Mucosa of rectum (tissue), 2 donors: Measurements from ENCODE around the gene KRT33A.

Experiments
- H3K27ac ChIP-seq, 2 donors: one replicate each; pipeline ENCODE4 v1.7.0; 2013; ENCODE audit warnings: inconsistent platforms in 2 of 2, low read depth in 2 of 2, low read length in 2 of 2
- H3K27me3 ChIP-seq, 2 donors: one replicate each; pipeline ENCODE4 v1.7.0; 2013; ENCODE audit warnings: low read length in 2 of 2; ENCODE audit not compliant: control insufficient read depth in 2 of 2, insufficient read depth in 2 of 2
- H3K36me3 ChIP-seq, 2 donors: one replicate each; pipeline ENCODE4 v1.7.0; 2013; ENCODE audit warnings: low read length in 2 of 2; ENCODE audit not compliant: control insufficient read depth in 2 of 2, insufficient read depth in 2 of 2
- H3K4me1 ChIP-seq, 2 donors: one replicate each; pipeline ENCODE4 v1.7.0; 2013; ENCODE audit warnings: low read length in 2 of 2, mild to moderate bottlenecking in 1 of 2; ENCODE audit not compliant: control insufficient read depth in 2 of 2, insufficient read depth in 2 of 2
- H3K4me3 ChIP-seq, 2 donors: one replicate each; pipeline ENCODE4 v1.7.0; 2013; ENCODE audit warnings: low read length in 2 of 2
- H3K9ac ChIP-seq, 2 donors: one replicate each; pipeline ENCODE4 v1.7.0; 2013; ENCODE audit warnings: low read length in 2 of 2, low read depth in 1 of 2, mild to moderate bottlenecking in 1 of 2
- H3K9me3 ChIP-seq, 2 donors: one replicate each; pipeline ENCODE4 v1.7.0; 2013; ENCODE audit warnings: low read length in 2 of 2; ENCODE audit not compliant: control insufficient read depth in 2 of 2
- donor health status: healthy.
- donor health status: Normal muscosa, but diverticular disease.

KRT33A gene

GRCh38 chr17:41333098-41333497 is 17.5 kb downstream of the KRT33A start:
- Histone ChIP-seq H3K27ac (no peak overlapping the region), H3K9me3 (no peaks in the 10 kb centered on the region), H3K4me3 (no peak overlapping the region), H3K9ac (no peak overlapping the region), H3K36me3 (no peaks in the 10 kb centered on the region), H3K4me1 (no peaks in the 10 kb centered on the region), H3K27me3 (no peaks in the 10 kb centered on the region)

GRCh38 chr17:41332239-41332638 is 18.4 kb downstream of the KRT33A start:
- no peak overlapping the region for H3K9ac ChIP-seq
- no peak overlapping the region for H3K27ac ChIP-seq
- H3K4me3 ChIP-seq: no peak overlapping the region
- no peaks in the 10 kb centered on the region for H3K9me3 ChIP-seq
- no peaks in the 10 kb centered on the region for H3K27me3 ChIP-seq
- no peaks in the 10 kb centered on the region for H3K36me3 ChIP-seq
- H3K4me1 ChIP-seq: no peaks in the 10 kb centered on the region

GRCh38 chr17:41331606-41332005 is 19.0 kb downstream of the KRT33A start:
- H3K4me3 ChIP-seq: no peak overlapping the region
- H3K9me3 ChIP-seq: no peaks in the 10 kb centered on the region
- no peaks in the 10 kb centered on the region for H3K36me3 ChIP-seq
- H3K27me3 ChIP-seq: no peaks in the 10 kb centered on the region
- H3K9ac ChIP-seq: no peak overlapping the region
- no peak overlapping the region for H3K27ac ChIP-seq
- no peaks in the 10 kb centered on the region for H3K4me1 ChIP-seq

GRCh38 chr17:41329279-41329948 is 21.2 kb downstream of the KRT33A start:
- Histone ChIP-seq H3K4me1 (no peaks in the 10 kb centered on the region), H3K36me3 (no peaks in the 10 kb centered on the region), H3K4me3 (no peak overlapping the region), H3K9me3 (no peaks in the 10 kb centered on the region), H3K9ac (no peak overlapping the region), H3K27ac (no peak overlapping the region), H3K27me3 (no peaks in the 10 kb centered on the region)

- Histone ChIP-seq H3K9me3 (no peaks in the 10 kb centered on the region), H3K4me3 (no peak overlapping the region), H3K9ac (no peak overlapping the region)
These were observed 22.4 kb downstream of the KRT33A start for GRCh38 chr17:41328207-41328606.

DNA sequence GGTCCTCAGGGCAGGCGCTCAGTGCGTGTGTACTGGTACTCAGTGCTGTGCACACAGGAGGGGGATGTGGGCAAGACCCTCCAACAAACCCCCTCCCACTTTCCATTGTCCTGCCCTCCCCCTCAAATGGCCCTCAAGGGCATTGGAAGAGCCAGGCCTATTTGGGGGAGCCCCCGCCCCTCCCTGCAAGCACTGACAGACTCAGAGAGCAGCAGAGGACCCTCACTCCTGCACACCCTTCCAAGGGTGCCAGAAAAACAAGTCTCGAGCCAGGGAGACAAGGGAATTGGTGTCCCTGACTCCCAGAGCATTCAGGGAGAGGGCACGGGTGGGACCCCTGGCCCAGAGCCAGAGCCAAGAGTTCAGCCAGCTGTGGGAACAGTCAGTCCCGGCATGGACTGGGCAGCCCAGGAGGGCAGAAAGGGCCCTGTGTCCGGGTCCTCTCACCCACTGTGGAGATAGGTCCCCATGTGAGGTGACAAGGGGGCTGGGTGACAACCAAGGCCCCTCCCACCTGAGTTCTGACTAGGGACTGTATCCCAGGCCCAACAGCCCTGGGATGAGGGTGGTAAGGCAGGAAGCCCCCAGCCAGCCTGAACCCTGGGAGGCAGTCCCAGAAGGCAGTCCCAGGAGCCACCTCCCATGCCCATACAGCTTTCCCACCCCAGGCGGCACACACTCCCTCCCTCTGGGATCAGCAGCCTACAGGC is 23.1 kb downstream of the KRT33A start:
- H3K27ac ChIP-seq: no peak overlapping the region
- H3K4me1 ChIP-seq: no peaks in the 10 kb centered on the region
- no peaks in the 10 kb centered on the region for H3K36me3 ChIP-seq
- no peak overlapping the region for H3K9ac ChIP-seq
- H3K9me3 ChIP-seq: no peaks in the 10 kb centered on the region
- no peaks in the 10 kb centered on the region for H3K27me3 ChIP-seq
- H3K4me3 ChIP-seq: no peak overlapping the region

More at GRCh38 chr17:41328207-41328606, 22.4 kb downstream of the KRT33A start:
- Histone ChIP-seq H3K27me3 (no peaks in the 10 kb centered on the region), H3K36me3 (no peaks in the 10 kb centered on the region), H3K4me1 (no peaks in the 10 kb centered on the region), H3K27ac (no peak overlapping the region)

DNA sequence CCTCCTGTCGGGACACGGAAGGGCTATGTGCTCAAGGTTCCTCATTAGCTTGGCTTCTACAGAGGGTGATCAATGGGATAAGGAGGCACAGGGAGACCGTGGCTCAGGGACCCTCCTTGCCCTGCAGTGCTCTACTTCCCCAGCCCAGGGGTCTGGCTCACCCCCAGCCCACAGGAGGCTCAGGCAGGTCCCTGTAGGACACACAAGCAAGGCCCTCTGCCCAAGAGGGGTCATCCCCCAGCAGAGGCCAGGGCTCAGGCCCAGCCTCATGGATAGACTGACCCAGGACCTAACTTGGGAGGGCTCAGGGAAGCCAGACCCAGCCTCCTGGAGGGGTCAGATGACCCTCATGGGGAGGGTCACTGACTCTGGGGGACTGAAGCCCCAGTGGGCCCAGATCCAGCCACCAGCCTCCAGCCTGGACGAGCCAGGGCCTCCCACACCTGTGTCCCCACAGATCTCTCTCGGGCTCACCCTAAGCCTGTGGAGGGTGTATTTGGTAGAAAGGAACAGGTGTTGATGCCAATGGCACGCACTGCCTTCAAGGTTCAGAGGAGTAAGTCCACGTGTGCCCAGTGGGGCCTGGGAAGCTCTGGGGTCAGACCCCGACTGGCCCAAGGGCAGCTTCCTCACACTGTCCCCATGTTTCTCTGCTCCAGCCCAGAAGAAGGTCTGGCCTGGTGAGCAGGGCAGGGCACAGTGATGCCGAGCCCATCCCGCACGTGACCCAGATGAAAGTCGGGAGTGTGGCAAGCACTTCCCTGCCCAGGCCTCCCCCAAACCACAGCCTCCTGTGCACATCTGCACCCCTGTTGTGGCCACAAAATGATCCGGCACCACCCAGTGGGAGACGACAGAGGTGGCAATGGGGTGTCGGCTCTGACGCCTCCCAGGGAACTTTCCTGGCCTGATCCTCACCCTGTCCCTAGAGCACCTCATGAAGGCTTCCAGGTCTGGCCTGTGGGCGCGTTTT is 24.2 kb downstream of the KRT33A start:
- Histone ChIP-seq H3K4me3 (no peak overlapping the region), H3K27ac (no peak overlapping the region), H3K36me3 (no peaks in the 10 kb centered on the region), H3K9ac (no peak overlapping the region), H3K4me1 (no peaks in the 10 kb centered on the region), H3K9me3 (no peaks in the 10 kb centered on the region), H3K27me3 (no peaks in the 10 kb centered on the region)

- Histone ChIP-seq H3K4me3 (no peak overlapping the region), H3K27ac (no peak overlapping the region), H3K27me3 (no peaks in the 10 kb centered on the region), H3K36me3 (no peaks in the 10 kb centered on the region), H3K9ac (no peak overlapping the region), H3K9me3 (no peaks in the 10 kb centered on the region), H3K4me1 (no peaks in the 10 kb centered on the region)
These were observed 25.0 kb downstream of the KRT33A start for GRCh38 chr17:41325611-41326010.

DNA sequence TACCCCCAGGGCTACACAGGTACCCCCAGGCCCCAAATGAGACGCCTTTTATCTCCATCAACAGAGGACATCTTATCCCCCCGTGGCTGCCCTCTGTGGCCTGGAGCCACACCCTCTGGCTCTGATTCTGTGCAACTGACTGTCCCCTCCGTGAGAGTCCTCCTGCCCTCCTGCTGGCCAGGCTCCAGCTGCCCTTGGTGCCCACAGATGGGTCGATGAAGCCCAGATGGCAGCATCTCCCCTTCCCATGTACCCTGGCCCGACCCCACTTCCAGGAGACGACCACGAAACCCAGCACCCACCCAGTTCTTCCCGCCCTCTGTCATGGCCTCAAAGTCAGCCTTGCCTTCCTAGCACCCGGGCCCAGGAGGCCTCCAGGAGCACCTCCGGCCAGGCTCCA is 25.5 kb downstream of the KRT33A start:
- H3K36me3 ChIP-seq: no peaks in the 10 kb centered on the region
- H3K27me3 ChIP-seq: no peaks in the 10 kb centered on the region
- H3K4me3 ChIP-seq: no peak overlapping the region
- no peaks in the 10 kb centered on the region for H3K9me3 ChIP-seq
- H3K27ac ChIP-seq: no peak overlapping the region
- H3K9ac ChIP-seq: no peak overlapping the region
- H3K4me1 ChIP-seq: no peaks in the 10 kb centered on the region
